Measurements from ENCODE around the gene LRBA.

The LRBA gene

DNA sequence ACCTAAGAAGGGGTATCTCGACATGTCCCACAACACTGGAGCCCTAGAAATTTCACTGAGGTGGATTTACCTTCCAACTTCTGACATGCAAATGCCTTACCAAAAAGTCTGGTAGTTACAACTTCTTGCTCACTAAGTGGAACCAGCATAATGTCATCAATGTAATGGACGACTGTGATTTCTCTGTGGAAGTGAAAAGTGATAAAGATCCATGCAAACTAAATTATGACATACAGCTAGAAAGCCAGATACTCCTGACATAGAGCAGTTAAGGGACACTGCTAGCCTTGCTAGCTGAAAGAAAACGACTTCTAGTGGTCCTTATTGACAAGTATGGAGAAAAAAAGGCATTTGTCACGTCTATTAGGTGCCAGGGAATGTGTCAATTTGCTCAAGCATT lies 242.1 kb downstream of the LRBA start:
- no peak for DNase-seq (ENCODE audit: insufficient read length, low spot score)
- no peak for FAIRE-seq
- TF ChIP-seq, protein P1, sequence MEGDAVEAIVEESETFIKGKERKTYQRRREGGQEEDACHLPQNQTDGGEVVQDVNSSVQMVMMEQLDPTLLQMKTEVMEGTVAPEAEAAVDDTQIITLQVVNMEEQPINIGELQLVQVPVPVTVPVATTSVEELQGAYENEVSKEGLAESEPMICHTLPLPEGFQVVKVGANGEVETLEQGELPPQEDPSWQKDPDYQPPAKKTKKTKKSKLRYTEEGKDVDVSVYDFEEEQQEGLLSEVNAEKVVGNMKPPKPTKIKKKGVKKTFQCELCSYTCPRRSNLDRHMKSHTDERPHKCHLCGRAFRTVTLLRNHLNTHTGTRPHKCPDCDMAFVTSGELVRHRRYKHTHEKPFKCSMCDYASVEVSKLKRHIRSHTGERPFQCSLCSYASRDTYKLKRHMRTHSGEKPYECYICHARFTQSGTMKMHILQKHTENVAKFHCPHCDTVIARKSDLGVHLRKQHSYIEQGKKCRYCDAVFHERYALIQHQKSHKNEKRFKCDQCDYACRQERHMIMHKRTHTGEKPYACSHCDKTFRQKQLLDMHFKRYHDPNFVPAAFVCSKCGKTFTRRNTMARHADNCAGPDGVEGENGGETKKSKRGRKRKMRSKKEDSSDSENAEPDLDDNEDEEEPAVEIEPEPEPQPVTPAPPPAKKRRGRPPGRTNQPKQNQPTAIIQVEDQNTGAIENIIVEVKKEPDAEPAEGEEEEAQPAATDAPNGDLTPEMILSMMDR (IDR thresholded peaks at IDR 0.05; ENCODE audit: insufficient read depth, missing control alignments): no peak

DNA sequence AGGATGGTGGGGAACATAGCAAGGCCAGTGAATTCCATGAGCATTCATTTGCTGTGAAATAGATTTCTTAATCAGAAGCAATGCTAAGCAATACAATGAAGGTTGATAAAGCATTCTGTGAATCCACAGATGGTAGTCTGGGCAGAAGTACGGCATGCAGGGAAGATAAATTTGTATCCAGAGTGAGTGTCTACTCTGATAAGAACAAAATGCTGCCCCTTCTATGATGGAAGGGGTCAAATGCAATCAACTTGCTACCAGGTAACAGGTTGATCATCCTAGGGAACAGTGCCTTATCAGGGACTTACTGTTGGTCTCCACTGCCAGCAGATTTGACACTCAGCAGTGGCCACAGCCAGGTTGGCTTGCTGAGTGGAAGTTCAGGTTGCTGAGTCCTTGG lies 243.7 kb downstream of the LRBA start:
- TF ChIP-seq, protein P1 (IDR thresholded peaks at IDR 0.05; ENCODE audit: insufficient read depth, missing control alignments): no peak
- DNase-seq (ENCODE audit: insufficient read length, low spot score) (no peak), FAIRE-seq (no peak)

DNA sequence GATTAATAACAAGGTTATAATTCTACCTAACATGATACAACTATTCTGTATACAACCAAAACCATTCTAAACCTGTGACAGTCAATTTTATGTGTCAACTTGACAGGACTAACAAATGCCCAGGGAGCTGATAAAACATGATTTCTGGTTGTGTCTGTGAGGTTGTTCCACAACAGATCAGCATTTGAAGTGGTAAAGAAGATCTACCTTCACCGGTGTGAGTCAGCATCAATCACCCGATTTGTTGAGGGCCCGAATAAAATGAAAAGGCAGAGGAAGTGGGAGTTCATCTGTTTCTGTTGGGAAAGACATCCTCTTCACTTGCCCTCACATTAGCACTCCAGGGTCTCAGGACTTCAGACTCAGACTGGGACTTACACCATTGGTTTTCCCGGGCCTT lies 245.2 kb downstream of the LRBA start:
- no peak for DNase-seq (ENCODE audit: insufficient read length, low spot score)
- FAIRE-seq: no peak

DNA sequence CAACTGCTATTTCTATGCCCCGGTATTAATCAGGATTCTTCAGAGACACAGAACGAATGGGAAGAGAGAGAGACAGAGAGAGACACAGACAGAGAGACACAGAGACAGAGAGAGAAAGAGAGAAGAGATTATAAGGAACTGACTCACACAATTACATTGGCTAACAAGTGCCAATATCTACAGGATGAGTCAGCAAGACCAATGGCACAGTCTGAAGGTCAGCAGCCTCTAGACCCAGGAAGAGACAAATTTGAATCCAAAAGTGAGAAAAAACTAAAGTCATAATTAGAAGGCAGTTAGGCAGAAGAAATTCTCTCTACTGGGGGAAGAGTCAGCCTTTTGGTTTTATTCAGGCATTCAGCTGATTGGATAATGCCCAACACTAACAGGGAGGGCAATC lies 245.8 kb downstream of the LRBA start:
- FAIRE-seq (no peak), DNase-seq (ENCODE audit: insufficient read length, low spot score) (no peak)
- TF ChIP-seq, protein P1 (IDR thresholded peaks at IDR 0.05; ENCODE audit: insufficient read depth, missing control alignments): no peak

More for the DNA sequence above, 245.2 kb downstream of the LRBA start:
- TF ChIP-seq, protein P1 (IDR thresholded peaks at IDR 0.05; ENCODE audit: insufficient read depth, missing control alignments): no peak

DNA sequence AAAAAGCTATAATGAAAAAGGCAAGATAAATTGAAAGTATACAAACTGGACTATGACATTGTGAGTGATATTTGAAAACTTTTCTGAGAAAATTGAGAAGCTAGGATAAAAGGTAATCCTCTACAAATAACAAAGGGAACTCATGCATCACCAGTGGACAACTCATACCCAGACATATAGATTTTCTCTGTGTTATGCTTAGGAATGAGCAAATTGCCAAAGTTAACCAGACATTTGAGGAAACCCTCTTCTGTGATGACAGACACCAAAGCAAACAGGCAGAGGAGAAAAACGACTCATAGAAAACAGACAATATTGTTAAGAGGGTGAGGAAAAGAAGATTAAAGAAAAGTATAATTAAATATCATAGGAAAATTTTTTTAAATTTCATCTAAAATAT lies 246.6 kb downstream of the LRBA start:
- DNase-seq (ENCODE audit: insufficient read length, low spot score): no peak
- no peak for FAIRE-seq

DNA sequence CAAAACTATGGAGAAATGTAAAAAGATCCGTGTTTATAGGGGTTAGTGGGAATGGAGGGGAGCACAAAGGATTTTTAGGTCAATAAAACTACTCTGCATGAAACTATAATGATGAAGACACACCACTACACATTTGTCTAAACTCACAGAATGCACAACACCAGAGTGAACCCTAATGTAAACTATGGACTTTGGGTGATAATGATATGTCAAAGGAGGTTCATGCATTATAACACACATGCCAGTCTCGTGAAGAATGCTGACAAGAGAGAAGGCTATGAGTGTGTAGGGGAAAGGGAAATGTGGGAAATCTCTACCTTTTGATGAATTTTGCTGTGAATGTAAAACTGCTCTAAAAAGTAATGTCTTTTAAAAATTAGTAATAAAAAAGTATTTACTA lies 249.9 kb downstream of the LRBA start:
- DNase-seq (ENCODE audit: insufficient read length, low spot score) (no peak), FAIRE-seq (no peak)
- TF ChIP-seq, protein P1 (IDR thresholded peaks at IDR 0.05; ENCODE audit: insufficient read depth, missing control alignments): no peak

More for the DNA sequence above, 246.6 kb downstream of the LRBA start:
- TF ChIP-seq, protein P1 (IDR thresholded peaks at IDR 0.05; ENCODE audit: insufficient read depth, missing control alignments): no peak

DNA sequence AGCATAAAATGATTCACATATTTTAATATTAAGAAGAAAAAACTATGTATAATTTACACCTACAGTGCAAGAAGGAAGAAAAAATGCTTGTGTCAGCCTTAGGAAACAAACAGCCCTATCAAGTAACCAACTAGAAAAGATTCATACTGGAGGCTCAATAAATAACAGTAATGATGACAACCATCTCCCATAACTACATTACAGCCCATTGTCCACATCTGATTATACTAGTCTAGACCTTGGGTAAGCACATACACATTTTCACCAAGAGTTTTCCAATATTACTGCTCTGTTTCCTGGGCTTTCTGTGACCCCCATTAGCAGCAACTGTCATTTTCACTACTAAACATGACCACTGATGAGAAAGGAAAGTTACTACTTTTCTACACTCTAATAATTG lies 263.4 kb downstream of the LRBA start:
- DNase-seq (ENCODE audit: insufficient read length, low spot score) (no peak), FAIRE-seq (peak; percentile 6)
- TF ChIP-seq, protein P1 (IDR thresholded peaks at IDR 0.05; ENCODE audit: insufficient read depth, missing control alignments): no peak
